ENCODE data around the gene MOCOS. TPM values are rescaled to one million over a fixed set of nuclear protein-coding genes. Genes with fewer than 3 reads are reported as not detected.

MOCOS gene
- total and polyA plus RNA-seq, 2 of the 13 experiments (the other 11 are each of a cell fraction or from before 2014, with no cell fraction given) = 7.7 to 15.4 TPM

GRCh38 chr18:36281936-36282335 lies 94.6 kb downstream of the MOCOS start:
- H3K9me3 ChIP-seq (ENCODE audit: low read length) = no peaks in the 10 kb centered on the region
- no peak for ATAC-seq
- in situ Hi-C loops (cut with HindIII; ENCODE audit: extremely low pct_ligation_motif_present, low pct_unique_long_range_greater_than_20kb) = loop anchor here (5.0 to 10.0 kb wide), 3 partner anchors 190 to 525 kb away; no protein-coding TSS in a partner anchor
- FAIRE-seq = no peak
- no peaks in the 10 kb centered on the region for H4K20me1 ChIP-seq (ENCODE audit: insufficient read depth, low read length)
- no peak overlapping the region for H3K4me3 ChIP-seq (replicated peaks in 1 of 3; ENCODE audit: insufficient read depth in 1 of 3, low read depth in 2 of 3, low read length in 3 of 3)
- no TSS peak for BruUV-seq (replicated peaks)
- 14% methylated on average over 3 of the region's 3 CpGs for WGBS (ENCODE audit: low lambda C conversion rate)
- intact Hi-C loops (cut with micrococcal nuclease; ENCODE audit: unreplicated experiment) = loop anchor here (10.0 kb wide), 1 partner anchor 527 kb away; no protein-coding TSS in a partner anchor
- H3K36me3 ChIP-seq (replicated peaks in 1 of 2; ENCODE audit: control insufficient read depth in 1 of 2, insufficient read depth in 2 of 2, low read length in 2 of 2) = no peaks in the 10 kb centered on the region
- H3K4me1 ChIP-seq (ENCODE audit: insufficient read depth, low read length) = 0 out of 2 replicates have a peak, but pooled peaks cover 7% of the 10 kb centered on the region
- no peak overlapping the region for H3K9ac ChIP-seq (ENCODE audit: insufficient read depth, low read depth, low read length)
- ChIA-PET CTCF (ENCODE audit: low intra/inter-chr PET ratio, low total read pairs) (no interaction called here), POLR2A (no interaction called here)
- no peaks in the 10 kb centered on the region for H3K27me3 ChIP-seq (ENCODE audit: control insufficient read depth in 1 of 2, insufficient read depth in 2 of 2, low read length in 2 of 2)
- H3K4me2 ChIP-seq (ENCODE audit: low read depth, low read length) = no peak overlapping the region
- H2AFZ ChIP-seq (ENCODE audit: low read length) = no peak overlapping the region
- no peak for TF ChIP-seq MIXL1 (CRISPR knock-in tag; IDR thresholded peaks at IDR 0.05)
- TF ChIP-seq RNF2 (conservative IDR thresholded peaks at IDR 0.05; ENCODE audit: low read depth) = no peak
- no peak for TF ChIP-seq ZNF740 (CRISPR knock-in tag; IDR thresholded peaks at IDR 0.05)
- TF ChIP-seq NFE2L1 (CRISPR knock-in tag; IDR thresholded peaks at IDR 0.05; ENCODE audit: borderline replicate concordance) = no peak
- TF ChIP-seq ZNF543 (CRISPR knock-in tag; IDR thresholded peaks at IDR 0.05) = no peak
- no peak for TF ChIP-seq ZFP1 (CRISPR knock-in tag; IDR thresholded peaks at IDR 0.05)
- TF ChIP-seq SALL1 (CRISPR knock-in tag; IDR thresholded peaks at IDR 0.05) = no peak
- TF ChIP-seq FUBP1 (CRISPR knock-in tag; IDR thresholded peaks at IDR 0.05; ENCODE audit: borderline replicate concordance) = no peak
- no peak for TF ChIP-seq ZFYVE20 (CRISPR knock-in tag; IDR thresholded peaks at IDR 0.05; ENCODE audit: borderline replicate concordance, low read depth)
- TF ChIP-seq ZNF280D (CRISPR knock-in tag; IDR thresholded peaks at IDR 0.05) = no peak
- TF ChIP-seq ZBTB8A (CRISPR knock-in tag; IDR thresholded peaks at IDR 0.05; ENCODE audit: borderline replicate concordance, low read depth) = no peak
- TF ChIP-seq TRAFD1 (CRISPR knock-in tag; IDR thresholded peaks at IDR 0.05; ENCODE audit: borderline replicate concordance) = no peak
- H3K79me2 ChIP-seq (ENCODE audit: insufficient read depth, low read length) = no peaks in the 10 kb centered on the region
- no peak for DNase-seq (ENCODE audit: low spot score)
- no peak overlapping the region for H3K27ac ChIP-seq (ENCODE audit: extremely low read length, insufficient read depth, low read length)
